ENCODE data around the gene RNF31. TPM values are rescaled to one million over a fixed set of nuclear protein-coding genes. Genes with fewer than 3 reads are reported as not detected.

Gene RNF31
- total RNA-seq, 4 donors from 2014 or later: 26.6 to 64.2 (median 37.8) TPM

DNA sequence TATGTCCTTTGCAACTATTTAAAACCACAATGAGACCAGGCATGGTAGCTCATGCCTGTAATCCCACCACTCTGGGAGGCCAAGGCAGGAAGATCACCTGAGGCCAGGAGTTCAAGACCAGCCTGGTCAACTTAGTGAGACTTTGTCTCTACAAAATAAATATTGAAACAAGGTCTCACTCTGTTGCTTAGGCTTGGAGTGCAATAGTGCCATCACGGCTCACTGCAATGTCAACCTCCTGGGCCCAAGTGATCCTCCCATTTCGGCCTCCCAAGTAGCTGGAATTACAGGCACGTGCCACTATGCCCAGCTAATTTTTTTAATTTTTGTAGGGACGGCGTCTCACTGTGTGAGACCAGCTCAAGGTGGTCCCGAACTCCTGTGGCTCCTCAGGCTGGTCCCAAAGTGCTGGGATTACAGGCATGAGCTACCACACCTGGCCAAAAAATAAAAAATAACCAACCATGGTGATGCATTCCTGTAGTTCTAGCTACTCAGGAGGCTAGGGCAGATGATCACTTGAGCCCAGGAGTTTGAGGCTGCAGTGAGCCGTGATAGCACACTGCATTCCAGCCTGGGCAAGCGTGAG lies 17.8 kb upstream of the RNF31 start:
- DNase-seq (ENCODE audit: low spot score) (no peak), ATAC-seq (ENCODE audit: low FRiP score) (no peak)
- TF ChIP-seq, protein P1, sequence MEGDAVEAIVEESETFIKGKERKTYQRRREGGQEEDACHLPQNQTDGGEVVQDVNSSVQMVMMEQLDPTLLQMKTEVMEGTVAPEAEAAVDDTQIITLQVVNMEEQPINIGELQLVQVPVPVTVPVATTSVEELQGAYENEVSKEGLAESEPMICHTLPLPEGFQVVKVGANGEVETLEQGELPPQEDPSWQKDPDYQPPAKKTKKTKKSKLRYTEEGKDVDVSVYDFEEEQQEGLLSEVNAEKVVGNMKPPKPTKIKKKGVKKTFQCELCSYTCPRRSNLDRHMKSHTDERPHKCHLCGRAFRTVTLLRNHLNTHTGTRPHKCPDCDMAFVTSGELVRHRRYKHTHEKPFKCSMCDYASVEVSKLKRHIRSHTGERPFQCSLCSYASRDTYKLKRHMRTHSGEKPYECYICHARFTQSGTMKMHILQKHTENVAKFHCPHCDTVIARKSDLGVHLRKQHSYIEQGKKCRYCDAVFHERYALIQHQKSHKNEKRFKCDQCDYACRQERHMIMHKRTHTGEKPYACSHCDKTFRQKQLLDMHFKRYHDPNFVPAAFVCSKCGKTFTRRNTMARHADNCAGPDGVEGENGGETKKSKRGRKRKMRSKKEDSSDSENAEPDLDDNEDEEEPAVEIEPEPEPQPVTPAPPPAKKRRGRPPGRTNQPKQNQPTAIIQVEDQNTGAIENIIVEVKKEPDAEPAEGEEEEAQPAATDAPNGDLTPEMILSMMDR (IDR thresholded peaks at IDR 0.05): no peak

DNA sequence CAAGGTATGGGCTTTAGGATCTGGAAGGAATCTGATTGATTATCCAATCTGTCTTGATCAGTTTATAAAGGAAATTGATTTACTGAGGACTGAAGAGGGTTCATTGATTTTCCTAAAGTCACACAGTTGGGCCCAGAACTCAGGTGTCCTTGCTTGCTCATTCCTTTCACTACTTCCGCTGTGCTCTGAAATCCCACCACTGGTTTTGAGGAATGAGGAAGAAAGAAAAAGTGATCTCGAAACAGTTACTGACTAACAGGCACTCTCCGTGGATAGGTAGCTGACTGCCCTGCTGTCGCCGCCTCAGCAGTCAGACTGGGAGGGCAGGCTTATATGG lies 16.9 kb upstream of the RNF31 start, which contains the start of gene FITM1:
TSS of gene FITM1 (plus strand) at position 280 of the 337 bp plus-strand sequence. CDS start 905 bp downstream, outside the sequence.
- DNase-seq (ENCODE audit: low spot score): no peak
- TF ChIP-seq, protein P1 (IDR thresholded peaks at IDR 0.05): no peak
- no peak for ATAC-seq (ENCODE audit: low FRiP score)

DNA sequence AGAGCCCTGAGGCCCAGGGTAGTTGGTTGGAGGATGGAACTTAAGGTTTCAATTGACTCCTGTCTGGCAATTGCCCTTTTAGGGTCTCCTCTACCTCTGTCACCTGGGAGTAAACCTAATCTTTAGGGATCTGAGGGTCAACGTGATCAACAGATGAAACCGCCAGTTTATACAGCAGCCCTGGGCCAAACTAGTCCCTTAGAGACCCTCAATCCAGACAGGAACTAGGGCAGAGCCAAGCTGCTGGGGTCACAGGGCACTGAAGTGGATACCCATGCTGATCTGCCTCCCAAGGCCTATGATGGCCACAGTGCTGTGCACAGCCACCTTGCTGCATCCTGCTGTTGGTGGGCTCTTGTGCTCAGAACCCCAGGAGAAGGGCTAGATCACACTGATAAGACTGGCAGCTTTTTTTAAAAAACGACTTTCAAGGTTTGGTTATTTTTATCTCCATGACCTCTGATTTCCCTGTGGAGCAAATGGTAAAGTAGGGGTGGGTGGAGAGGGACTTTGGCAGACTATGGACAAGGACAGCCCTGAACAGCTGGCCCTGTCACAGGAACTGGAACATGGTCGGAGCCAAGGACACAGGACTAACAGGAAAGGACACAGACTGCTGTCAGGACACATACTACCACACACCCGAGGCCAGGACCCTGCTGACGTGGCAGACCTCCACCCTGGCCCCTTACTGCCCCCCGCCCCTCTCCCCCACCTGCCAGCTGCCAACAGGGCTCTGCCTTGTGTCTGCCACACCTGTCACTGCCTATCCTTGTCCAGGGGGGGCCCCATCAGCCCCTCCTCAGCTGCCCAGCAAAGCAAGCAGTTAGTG lies 16.4 kb upstream of the RNF31 start:
- no peak for ATAC-seq (ENCODE audit: low FRiP score)
- TF ChIP-seq, protein P1 (IDR thresholded peaks at IDR 0.05): no peak
- DNase-seq (ENCODE audit: low spot score): no peak

DNA sequence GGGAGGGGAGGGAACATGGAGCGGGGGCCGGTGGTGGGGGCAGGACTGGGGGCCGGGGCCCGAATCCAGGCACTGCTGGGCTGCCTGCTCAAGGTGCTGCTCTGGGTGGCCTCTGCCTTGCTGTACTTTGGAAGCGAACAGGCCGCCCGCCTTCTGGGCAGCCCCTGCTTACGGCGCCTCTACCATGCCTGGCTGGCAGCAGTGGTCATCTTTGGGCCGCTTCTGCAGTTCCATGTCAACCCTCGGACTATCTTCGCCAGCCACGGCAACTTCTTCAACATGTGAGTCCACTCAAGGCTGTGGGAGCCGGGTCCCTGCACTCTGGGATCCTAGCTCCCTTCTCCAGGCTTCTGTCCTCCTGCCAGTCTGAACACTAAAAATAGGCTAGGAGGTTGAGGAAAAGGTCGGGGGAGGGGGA lies 15.7 kb upstream of the RNF31 start:
- ATAC-seq (ENCODE audit: low FRiP score) (no peak), DNase-seq (ENCODE audit: low spot score) (no peak)
- TF ChIP-seq, protein P1 (IDR thresholded peaks at IDR 0.05): no peak

DNA sequence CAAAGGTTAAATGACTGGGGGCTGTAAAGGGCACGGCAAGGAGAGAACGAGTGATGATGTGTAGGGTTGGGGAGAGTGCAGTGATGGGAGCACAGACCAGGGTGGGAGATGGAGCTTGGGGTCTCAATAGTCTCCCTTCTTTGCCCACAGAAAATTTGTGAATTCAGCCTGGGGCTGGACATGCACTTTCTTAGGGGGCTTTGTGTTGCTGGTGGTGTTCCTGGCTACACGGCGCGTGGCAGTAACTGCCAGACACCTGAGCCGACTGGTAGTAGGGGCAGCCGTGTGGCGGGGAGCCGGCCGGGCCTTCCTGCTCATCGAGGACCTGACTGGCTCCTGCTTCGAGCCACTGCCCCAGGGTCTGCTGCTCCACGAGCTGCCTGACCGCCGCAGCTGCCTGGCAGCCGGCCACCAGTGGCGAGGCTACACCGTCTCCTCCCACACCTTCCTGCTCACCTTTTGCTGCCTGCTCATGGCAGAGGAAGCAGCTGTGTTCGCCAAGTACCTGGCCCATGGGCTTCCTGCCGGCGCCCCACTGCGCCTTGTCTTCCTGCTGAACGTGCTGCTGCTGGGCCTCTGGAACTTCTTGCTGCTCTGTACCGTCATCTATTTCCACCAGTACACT lies 15.1 kb upstream of the RNF31 start:
- TF ChIP-seq, protein P1 (IDR thresholded peaks at IDR 0.05): no peak
- DNase-seq (ENCODE audit: low spot score): no peak
- no peak for ATAC-seq (ENCODE audit: low FRiP score)

DNA sequence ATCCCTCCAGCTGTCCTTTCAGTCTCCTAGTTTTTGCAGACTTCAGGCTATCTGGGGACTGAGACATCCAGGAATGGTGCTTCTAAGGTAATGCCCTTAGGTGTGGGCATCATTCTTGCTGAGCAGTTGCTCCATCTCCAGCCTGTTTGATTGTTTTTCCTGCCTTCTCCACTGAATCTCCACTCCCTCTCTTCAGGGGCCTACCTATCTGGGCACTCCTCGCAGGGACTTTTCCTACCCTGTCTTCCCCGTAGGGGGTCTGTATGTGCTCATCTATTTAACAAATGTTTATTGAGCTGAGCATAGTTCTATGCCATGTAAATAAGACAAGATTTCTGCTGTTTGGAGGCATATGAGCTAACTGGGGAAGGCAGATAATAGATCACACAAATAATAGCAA lies 14.3 kb upstream of the RNF31 start:
- ATAC-seq (ENCODE audit: low FRiP score) (no peak), DNase-seq (ENCODE audit: low spot score) (no peak)
- TF ChIP-seq, protein P1 (IDR thresholded peaks at IDR 0.05): no peak
